HepG2 (cell line): ENCODE measurements around the gene PHKB. TPM values are rescaled to one million over a fixed set of nuclear protein-coding genes. Genes with fewer than 3 reads are reported as not detected.

Source experiments
- GLI4 ChIP-seq: sonication (generic); formaldehyde crosslinking; IDR thresholded peaks from 2 replicates; pipeline ENCODE4 v1.5.1; 2020; ENCODE audit warnings: missing genetic modification reagents, mild to moderate bottlenecking, moderate library complexity, borderline replicate concordance
- HNF1A ChIP-seq, 2 experiments: sonication (generic) in 1 of 2; formaldehyde crosslinking in 1 of 2; IDR thresholded peaks; 2 replicates each; pipeline versions ENCODE4 v1.4.0 to v1.6.1; 2016 to 2020; ENCODE audit warnings: borderline replicate concordance in 1 of 2, low read depth in 1 of 2, mild to moderate bottlenecking in 1 of 2, missing genetic modification reagents in 1 of 2
- KDM3A ChIP-seq: IDR thresholded peaks from 2 replicates; pipeline ENCODE4 v1.6.1; 2018; ENCODE audit warnings: low read depth, missing compliant biosample characterization
- MNT ChIP-seq: fragments of 450-650 bp; IDR thresholded peaks from 2 replicates; pipeline ENCODE4 v1.6.1; 2016
- NFE2L1 ChIP-seq: sonication (generic); formaldehyde crosslinking; IDR thresholded peaks from 2 replicates; pipeline ENCODE4 v1.4.0; 2020; ENCODE audit warnings: missing genetic modification reagents, mild to moderate bottlenecking, borderline replicate concordance
- PITX1 ChIP-seq: sonication (generic); formaldehyde crosslinking; IDR thresholded peaks from 2 replicates; pipeline ENCODE4 v1.5.1; 2020; ENCODE audit warnings: mild to moderate bottlenecking, missing genetic modification reagents
- POLR2AphosphoS5 ChIP-seq: IDR thresholded peaks from 2 replicates; pipeline ENCODE4 v1.6.1; 2012; ENCODE audit warnings: low read depth, low read length
- SMC3 ChIP-seq: IDR thresholded peaks from 2 replicates; pipeline ENCODE4 v1.6.1; 2011; ENCODE audit warnings: low read length, improper control_type of control experiment
- U2AF2 ChIP-seq: fragments of 200-400 bp; formaldehyde crosslinking; IDR thresholded peaks from 2 replicates; pipeline ENCODE4 v1.6.1; 2017; ENCODE audit warnings: low read depth, mild to moderate bottlenecking, low read length
- ZBTB7A ChIP-seq: sonication (generic); formaldehyde crosslinking; IDR thresholded peaks from 2 replicates; pipeline ENCODE4 v1.8.0; 2022; ENCODE audit warnings: mild to moderate bottlenecking, missing genetic modification reagents
- ZGPAT ChIP-seq: IDR thresholded peaks from 2 replicates; pipeline ENCODE4 v1.6.1; 2016; ENCODE audit warnings: mild to moderate bottlenecking
- ZNF136 ChIP-seq: sonication (generic); formaldehyde crosslinking; IDR thresholded peaks from 2 replicates; pipeline ENCODE4 v1.8.1; 2022; ENCODE audit warnings: low read depth, mild to moderate bottlenecking, moderate library complexity, missing genetic modification reagents
- polyA plus RNA-seq, 8 experiments: library from polyadenylated mRNA; depleted of rRNA in 3 of 8; stranded (reverse) in 7 of 8; unstranded in 1 of 8; fragments of >200 nt; fragmentation: Illumina TruSeq in 4 of 8; extraction: Trizol in 4 of 8; gene quantifications; 2 replicates each; pipeline versions ENCODE4 v1.2.1 to v1.2.3, GENCODE V29; 2011 to 2016; ENCODE audit warnings: low read depth in 4 of 8, missing spikeins in 1 of 8, mixed read lengths in 1 of 8; ENCODE audit not compliant: insufficient read depth in 1 of 8
- total RNA-seq, 5 experiments: library from RNA; depleted of rRNA; stranded (reverse); fragments of >200 nt; fragmentation: Illumina TruSeq; extraction: Trizol; gene quantifications; 2 replicates each; pipeline ENCODE4 v1.2.3, GENCODE V29; 2016; ENCODE audit warnings: low read depth in 1 of 5
- TF ChIP-seq, protein P1 (sequence below): sonication (generic); formaldehyde crosslinking; IDR thresholded peaks from 2 replicates; pipeline ENCODE4 v1.8.1; 2023; ENCODE audit warnings: mild to moderate bottlenecking, inconsistent platforms, moderate library complexity, missing genetic modification reagents, borderline replicate concordance
- TF ChIP-seq, protein P2 (sequence below): sonication (generic); formaldehyde crosslinking; IDR thresholded peaks from 2 replicates; pipeline ENCODE4 v1.4.0; 2020; ENCODE audit warnings: missing genetic modification reagents

PHKB gene
- total and polyA plus RNA-seq, 2 of the 13 experiments (the other 11 are each of a cell fraction or from before 2014, with no cell fraction given) = 66.0 to 80.8 TPM

DNA sequence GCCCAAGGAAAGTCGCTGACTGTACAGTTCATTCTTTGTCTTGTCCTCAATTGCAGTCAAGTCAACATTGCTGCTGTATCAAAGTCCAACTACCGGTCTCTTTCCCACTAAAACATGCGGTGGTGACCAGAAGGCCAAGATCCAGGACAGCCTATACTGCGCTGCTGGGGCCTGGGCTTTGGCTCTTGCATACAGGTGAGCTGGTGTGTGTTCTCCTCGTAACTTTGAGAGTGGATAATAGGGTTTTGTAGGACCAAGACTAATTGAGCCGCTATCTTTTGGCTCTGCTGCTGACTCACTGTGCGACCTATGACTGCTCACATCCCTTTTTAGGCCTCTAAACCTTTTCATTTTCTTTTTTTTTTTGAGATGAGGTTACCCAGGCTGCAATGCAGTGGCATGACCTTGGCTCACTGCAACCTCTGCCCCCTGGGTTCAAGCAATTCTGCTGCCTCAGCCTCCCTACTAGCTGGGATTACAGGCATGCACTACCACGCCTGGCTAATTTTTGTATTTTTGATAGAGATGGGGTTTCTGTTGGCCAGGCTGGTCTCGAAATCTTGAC is 38.7 kb downstream of the PHKB start (continued):
- TF ChIP-seq HNF1A (IDR thresholded peaks at IDR 0.05; ENCODE audit: low read depth) (0 out of 2 replicates have a peak, but pooled peaks have one; percentile 24), HNF1A (CRISPR knock-in tag; IDR thresholded peaks at IDR 0.05; ENCODE audit: borderline replicate concordance) (0 out of 2 replicates have a peak, but pooled peaks have one; percentile 14), PITX1 (CRISPR knock-in tag) (peak; percentile 83), GLI4 (no peak), KDM3A (no peak), NFE2L1 (no peak), ZGPAT (CRISPR knock-in tag) (peak; percentile 87), SMC3 (no peak; the same call in 1 of the 2 replicates), ZNF136 (CRISPR knock-in tag) (peak; percentile 59; the same call in 1 of the 2 replicates), POLR2AphosphoS5 (no peak), MNT (no peak), ZBTB7A (CRISPR knock-in tag) (no peak), U2AF2 (no peak)
- TF ChIP-seq, protein P1, sequence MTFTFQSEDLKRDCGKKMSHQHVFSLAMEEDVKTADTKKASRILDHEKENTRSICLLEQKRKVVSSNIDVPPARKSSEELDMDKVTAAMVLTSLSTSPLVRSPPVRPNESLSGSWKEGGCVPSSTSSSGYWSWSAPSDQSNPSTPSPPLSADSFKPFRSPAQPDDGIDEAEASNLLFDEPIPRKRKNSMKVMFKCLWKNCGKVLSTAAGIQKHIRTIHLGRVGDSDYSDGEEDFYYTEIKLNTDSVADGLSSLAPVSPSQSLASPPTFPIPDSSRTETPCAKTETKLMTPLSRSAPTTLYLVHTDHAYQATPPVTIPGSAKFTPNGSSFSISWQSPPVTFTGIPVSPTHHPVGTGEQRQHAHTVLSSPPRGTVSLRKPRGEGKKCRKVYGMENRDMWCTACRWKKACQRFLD (CRISPR knock-in tag) = no peak
- TF ChIP-seq, protein P2, sequence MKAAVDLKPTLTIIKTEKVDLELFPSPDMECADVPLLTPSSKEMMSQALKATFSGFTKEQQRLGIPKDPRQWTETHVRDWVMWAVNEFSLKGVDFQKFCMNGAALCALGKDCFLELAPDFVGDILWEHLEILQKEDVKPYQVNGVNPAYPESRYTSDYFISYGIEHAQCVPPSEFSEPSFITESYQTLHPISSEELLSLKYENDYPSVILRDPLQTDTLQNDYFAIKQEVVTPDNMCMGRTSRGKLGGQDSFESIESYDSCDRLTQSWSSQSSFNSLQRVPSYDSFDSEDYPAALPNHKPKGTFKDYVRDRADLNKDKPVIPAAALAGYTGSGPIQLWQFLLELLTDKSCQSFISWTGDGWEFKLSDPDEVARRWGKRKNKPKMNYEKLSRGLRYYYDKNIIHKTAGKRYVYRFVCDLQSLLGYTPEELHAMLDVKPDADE (CRISPR knock-in tag) = no peak
